OCI-M1 (cell line): ENCODE results near the gene GLUL.

Experiments used
- DNase-seq: peaks from one replicate; lab custom pipeline; 2025; lab: John Stamatoyannopoulos, UW

Gene GLUL

DNA sequence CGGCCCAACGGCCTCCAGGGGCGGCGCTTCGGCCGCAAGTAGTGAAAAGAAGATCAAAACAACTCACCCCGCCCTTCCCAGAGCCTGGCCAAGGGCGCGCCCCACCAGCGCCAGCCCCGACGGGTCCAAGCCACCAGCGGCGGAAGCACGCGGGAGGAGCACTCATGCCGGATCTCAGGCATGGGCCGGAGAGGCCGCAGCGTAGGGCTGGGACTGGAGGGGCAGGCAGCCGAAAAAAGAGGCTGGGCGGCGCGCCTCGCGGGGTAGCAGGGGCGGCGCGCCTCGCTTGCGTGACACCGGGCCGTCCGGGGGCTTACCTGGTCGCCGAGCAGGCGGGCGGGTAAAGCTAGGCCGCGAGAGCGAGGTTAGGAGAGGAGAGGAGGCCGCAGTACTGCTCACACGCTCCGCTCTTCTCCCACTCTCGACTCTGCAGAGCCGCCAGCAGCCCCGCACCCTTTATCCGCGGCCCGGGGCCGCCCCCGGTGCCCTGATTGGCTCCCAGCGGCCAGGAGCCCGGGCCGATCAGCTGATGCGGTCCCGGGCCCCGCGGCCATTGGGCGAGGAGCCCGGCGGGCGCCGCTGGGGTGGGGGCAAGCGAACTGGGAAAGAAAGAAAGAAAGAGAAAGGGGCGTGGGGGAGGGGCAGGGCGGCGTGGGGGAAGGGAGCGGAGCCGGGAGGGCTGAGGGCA, at the start of gene GLUL:
TSS of gene GLUL (minus strand) at position 429 of the 688 bp plus-strand sequence. CDS start 3,053 bp downstream, outside the sequence.
- peak; percentile 98 for DNase-seq

DNA sequence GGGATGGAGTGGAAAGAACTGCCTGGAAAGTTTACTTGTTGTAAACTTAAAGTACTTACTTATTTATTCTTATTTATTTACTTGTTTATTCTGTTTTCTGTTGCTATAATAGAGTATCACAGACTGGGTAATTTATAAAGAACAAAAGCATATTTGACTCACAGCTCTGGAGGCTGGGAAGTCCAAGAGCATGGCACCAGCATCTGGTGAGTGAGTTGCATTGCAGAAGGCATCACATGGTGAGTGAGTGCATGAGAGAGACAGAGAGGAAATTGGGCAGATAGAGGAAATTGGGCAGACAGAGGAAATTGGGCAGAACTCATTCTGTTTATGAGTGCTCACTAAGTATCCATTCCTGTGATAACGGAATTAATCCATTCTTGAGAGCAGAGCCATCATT, 46.7 kb upstream of the GLUL start:
- DNase-seq, result no peak

DNA sequence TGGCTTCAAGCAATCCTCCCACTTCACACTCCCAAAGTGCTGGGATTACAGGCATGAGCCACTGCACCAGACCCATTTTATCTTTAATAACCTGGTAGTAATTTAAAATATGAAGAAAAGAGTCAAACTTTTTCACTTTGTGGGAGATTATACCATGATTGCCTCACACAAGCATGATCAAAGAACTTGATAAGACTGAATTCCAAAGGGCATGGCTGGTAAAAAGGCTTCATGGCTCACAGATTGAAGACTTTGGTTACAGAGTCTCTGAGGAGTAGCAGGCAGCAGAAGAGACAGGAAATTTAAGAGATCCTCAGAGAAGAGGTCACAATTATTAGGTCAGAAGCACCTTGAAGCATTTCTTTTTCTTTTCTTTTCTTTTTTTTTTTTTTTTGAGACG, 42.0 kb upstream of the GLUL start:
- DNase-seq, result no peak

DNA sequence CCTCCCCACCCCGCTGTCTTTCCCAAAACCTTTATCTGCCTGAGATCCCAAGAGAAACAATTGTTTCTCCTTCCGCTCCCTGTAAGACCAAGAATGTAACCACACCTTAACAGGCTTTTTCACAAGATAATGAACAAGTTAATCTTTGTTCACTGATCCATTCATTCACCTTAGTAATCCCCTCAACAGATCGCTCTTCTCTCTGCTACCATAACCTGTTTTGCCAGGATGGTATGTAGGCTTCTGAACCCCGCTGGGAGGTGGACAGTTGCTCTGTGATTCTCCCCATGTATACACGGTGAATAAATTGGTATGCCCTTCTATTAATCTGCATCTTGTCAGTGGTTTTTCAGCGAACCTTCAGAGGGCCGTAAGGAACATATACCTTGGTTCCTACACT, 39.7 kb upstream of the GLUL start:
- DNase-seq, result no peak

DNA sequence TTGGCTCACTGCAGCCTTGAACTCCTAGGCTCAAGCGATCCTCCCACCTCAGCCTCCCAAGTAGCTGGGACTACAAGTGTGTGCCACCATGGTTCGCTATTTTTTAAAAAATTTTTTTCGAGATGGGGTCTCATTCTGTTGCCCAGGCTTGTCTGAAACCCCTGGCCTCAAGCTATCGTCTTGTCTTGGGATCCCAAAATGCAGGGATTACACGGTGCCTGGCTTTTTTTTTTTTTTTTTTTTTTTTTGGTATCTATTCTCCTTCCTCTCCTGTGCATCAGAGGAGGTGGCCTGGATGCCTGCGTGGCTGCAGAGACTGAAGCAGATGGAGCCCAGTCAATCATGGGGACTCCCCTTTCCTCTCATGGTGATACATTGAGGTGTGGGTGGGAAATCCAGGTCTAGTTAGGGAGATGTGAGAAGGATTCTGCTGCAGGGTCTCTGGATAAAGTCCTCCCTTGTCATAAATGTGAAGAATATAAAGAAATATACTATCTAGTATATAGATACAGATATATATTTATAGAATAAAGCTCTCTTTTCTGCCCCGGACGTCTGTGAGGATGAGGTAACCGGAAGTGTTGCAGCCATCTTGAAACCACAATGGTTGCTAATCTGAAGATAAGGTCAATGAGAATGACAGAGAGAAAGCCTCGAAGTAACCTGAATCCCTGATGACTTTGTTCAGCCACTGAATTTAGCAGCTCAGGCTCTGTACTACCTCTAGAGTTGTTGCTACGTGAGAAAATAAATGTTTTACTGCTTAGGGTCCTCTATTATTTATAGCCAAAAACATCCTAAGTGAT, 38.9 kb upstream of the GLUL start:
- DNase-seq, result peak; percentile 90

DNA sequence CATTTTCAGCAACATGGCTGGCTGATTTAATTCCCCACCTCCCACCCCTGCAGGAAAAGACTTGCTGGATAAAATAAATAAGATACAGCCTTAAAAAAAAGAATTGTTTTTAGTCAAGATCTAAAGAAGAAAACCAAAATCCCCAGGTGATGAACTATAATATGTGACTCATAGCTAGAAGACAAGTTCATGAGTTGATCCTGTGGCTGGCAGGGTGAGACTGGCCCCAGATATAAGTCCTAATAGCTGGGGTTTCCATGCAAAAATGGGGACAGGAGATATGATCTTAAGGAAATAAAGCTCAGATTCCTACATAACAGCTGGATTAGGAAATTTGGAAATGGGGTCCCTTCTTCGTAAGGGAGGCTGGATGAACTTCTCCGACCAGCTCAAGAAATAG, 36.5 kb upstream of the GLUL start:
- DNase-seq, result no peak

DNA sequence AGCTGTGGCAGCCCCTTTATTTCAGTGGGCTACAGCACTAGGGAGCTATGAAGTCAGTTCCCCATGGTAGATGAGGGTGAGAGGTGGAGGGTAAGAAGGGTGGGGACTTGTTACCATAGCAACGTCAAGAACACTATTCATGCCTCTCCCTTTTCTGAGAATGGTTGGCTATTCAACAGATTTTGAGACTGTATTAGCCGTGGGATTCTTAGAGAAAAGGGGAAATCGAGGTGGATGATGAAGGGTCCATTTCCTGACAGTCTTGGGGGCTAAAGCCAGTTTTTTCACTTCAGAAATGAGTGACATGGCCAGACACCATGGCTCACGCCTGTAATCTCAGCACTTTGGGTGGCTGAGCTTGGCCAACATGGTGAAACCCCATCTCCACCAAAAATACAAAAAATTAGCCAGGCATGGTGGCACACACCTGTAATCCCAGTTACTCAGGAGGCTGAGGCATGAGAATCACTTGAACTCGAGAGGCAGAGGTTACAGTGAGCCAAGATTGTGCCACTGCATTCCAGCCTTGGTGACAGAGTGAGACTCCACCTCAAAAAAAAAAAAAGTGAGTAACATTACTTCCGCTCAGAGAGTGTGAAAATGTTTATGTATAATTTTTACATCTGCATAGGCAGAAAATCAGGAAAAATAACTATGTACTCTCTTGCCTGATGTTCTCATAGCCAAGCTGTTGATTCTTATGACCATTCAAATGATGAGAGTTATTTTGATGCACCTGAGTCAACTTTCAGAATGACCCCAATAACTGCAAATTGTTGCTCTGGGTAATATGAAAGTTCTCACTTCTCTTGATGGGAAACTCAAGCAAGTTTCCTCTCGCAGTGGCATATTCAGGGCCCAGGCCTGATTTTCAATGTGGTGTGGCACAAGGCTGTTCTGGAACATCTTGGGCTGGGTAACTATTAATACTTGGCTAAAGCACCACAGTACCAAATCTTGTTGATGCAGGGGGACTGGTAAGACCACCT, 35.1 kb upstream of the GLUL start:
- no peak for DNase-seq

DNA sequence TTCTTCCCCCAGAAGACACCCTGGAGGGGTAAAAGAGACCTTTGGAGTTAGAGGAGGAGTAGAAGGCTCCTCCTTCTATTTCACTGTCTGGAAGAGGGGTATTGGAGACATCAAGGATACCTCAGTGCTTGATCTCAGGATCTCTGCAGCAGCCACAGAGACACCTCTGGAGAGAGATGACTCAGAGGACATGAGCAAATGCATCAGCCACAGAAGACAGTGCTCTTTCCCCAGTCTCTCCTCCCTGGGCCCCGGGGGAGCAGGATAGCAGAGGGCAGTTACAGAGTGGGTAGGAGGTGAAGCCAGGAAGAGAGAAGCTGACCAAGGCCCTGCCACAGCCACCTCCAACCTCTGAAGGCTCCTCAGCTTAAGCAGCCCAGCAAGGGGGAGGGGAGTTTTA, 24.2 kb upstream of the GLUL start:
- DNase-seq, result no peak

DNA sequence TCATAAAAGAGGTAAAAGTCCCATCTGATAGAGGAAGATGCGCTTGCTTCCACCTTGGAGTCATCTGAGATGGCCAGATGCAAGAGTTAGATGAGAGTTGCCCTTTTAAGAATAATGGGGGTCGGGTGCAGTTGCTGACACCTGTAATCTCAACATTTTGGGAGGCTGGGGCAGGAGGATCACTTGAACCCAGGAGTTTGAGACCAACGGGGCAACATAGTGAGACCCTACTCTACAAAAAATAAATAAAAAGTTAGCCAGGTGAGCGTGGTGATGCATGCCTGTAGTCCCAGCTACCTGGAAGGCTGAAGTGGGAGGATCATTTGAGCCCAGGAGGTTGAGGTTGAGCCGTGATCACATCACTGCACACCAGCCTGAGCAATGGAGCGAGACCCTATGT, 22.4 kb upstream of the GLUL start:
- DNase-seq, result no peak

DNA sequence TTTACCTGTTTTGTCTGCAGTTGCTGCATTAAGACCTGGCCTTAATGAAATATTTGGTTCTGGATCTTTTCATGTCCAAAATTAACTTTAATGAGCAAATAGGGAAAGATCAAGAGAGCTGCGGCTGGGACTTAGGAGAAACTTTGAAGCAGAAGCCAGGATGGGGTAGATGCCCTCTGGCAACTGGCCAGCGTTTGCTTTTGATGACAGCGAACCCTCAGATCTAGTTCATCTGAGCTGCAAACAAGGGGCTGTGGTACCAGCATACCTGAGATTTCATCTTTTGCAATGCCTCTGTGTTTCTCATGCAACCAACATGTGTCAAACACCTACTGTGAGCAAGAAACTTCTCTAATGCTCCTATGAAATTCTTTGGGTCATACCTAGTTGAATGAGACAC, 21.9 kb upstream of the GLUL start:
- DNase-seq, result no peak

DNA sequence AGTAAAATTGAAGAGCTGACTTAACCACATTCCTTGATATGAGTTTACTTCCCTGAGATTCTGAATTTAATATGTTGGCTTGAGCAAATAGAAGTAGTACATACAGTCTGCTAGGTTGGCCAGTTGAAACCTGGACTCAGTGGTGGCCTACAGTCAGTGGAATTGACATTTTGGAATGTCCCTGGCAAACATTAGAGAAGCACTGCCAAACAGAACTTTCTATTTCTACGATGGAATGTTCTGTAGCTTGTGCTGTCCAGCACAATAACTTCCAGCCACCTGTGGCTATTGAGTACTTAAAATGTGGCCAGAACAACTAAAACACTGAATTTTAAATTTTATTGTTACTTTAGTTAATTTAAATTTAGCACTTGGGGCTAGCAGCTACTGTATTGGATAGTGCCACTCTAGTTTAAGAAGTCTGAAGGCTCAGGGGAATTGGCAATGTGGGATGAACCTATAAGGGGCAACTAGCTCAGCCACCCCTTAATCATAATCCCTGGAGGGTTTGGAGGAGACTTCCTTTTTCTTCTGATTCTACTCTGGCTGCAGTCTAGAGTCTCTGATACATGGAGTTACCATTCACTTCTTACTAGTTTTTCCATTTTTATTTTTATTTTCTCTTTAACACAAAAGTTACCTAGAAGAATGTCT, 19.2 kb upstream of the GLUL start:
- no peak for DNase-seq

DNA sequence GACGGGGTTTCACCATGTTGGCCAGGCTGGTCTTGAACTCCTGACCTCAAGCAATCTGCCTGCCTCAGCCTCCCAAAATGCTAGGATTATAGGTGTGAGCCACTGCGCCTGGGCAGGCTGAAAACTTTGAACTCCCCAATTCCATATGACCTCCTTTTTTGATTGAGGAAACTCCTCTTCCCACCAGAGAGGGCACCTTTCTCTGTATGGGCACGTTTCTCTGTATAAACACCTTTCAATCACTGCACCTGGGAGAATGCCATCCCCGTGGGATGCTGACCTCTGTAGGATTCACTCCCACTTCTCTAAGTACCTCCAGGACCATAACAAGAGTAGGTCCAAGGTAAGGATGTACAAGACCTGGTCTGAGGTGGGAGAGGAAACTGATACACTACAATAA, 18.5 kb upstream of the GLUL start:
- DNase-seq, result no peak

DNA sequence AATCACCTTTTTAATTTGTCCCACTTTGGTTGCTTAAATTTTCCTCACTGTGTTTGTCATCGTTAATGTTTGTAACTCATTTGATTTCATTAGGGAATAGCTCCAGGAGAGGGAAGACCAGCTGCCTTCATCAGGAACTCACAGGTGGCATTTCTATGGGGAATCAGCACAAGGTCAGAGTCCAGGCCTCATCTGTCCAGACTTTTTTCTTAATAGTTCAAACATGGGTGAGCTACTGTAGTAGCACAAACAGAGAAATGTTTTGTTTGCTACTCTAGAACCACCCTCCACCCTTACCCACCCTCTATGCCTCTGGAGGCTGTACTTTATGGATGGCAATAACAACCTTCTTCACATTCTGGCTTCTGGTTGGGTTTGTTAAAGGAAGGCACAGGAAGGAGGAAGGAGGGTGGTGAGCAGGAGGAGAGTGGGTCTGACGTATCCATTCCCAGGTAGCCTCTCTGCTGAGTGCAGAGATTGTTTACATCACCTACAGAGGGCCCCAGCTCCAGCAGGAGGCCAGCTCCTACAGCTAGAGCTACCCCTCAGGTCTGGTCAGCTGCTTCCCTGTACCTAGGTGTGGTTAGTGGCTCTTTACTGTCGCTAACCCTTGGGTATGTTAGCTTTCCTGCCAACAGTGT, 17.0 kb upstream of the GLUL start:
- DNase-seq, result no peak

DNA sequence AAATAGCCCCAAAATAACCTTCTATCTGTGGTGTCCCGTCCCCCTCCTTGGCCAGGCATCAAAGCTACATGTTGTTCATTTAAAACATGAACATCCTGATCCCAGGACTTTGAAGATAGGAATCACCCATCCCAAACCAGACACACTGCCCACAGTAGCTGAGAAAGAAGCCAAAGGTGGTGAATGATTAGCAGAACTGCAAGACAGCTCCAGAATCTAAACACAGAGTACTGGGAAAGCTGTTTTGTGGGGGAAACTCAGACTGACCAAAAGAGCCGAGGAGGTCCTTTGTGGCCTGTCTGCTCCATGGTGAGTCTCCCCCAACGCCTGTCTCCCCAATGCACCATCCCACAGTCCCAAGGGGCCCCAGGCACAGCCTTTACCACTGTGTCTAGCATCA, 16.1 kb upstream of the GLUL start:
- DNase-seq, result no peak

DNA sequence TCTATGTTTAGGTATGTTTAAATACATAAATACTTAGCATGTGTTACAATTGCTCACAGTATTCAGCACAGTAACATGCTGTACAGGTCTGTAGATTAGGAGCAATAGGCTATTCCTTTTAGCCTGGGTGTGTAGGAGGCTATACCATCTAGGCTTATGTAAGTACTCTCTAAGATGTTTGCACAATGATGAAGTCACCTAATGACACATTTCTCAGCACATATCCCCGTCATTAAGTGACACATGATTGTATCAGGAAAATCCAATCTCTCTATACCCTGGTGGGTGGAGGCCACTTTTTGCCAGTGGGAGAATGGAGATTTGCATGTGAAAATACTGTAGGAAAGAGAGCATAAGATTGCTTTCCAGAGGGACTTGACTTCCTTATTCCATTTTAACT, 14.4 kb upstream of the GLUL start:
- DNase-seq, result no peak

DNA sequence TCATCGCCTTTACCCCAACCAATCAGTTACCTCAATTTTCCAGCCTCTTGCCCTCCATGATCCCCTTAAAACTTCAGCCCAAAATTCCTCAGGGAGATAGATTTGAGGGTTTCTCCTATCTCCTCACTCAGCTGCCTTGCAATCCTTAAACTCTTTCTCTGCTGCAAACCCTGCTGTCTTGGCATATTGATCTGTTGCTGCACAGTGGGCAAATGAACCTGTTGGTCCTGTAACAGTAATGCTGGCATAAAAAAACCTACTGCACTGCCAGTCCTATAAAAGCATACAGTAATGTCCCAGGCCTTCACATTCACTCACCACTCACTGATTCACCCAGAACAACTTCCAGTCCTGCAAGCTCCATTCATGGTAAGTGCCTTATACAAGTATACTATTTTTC, 14.0 kb upstream of the GLUL start:
- no peak for DNase-seq

DNA sequence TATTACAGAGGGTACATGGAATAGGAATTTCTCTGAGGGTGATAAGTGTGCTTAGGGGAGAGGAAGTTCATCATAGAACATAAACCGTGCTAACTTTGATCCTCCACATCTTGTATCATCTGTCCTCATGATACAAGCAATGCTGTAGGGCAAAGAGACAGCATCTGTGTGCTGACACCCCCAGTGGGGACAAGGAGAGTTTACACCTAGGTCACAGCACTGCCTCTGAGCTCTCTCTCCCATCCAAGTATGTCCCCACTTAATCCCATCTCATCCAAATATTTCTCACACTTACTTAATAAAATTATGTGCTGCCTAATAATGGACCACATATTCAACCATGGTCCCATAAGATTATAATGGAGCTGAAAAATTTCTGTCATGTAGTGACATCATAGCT, 13.2 kb upstream of the GLUL start:
- DNase-seq, result no peak

DNA sequence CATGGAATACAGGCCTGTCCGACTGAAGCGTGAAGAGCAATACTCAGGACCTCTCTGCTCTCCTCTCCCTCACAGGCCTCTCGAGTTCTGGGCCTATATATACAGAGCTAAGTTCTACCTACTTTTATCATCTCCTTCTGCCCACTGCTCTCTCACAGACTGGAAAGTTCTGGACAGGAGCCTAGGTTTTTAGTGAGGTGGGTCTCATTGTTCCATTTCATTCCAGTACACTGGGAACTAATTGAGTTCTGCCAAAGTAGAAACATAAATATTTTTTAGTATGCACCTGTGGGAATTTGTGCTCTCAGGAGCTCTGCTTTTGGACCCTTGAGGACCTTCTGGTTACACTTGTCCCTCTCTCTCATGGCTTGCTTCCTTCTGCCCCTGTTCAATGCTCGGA, 9.0 kb upstream of the GLUL start, which contains the start of gene TEDDM1:
TSS of gene TEDDM1 (minus strand) at position 101 of the 400 bp plus-strand sequence. CDS start 182 bp downstream, outside the sequence.
- DNase-seq, result no peak

DNA sequence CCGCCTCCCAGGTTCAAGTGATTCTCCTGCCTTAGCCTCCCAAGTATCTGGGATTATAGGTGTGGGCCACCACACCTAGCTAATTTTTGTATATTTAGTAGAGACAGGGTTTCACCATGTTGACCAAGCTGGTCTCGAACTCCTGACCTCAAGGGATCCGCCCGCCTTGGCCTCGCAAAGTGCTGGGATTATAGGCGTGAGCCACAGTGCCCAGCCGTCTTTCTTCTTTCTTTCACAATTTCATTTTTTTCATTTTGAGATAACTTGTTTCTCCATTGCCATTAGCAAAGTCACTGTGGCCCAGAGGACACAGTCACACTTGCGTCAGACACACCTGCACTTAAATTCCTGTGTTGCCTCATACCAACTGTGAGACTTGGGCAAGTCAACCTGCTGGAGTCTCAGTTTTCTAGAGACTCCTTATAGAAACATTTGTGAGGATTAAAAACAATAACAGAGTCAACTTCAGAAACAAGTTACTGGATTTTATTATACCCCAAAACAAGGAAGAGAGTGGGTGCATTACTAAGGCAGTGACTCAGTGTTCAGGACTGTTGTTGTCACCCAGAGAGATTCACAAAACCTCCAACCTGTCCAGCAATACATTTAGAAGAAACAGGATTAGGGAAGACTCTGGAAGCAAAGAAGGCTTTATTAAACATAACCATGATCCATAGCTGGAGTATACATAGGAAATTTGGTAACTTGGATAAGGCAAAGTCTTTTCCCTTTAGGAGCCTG, 6.2 kb upstream of the GLUL start:
- DNase-seq, result no peak

DNA sequence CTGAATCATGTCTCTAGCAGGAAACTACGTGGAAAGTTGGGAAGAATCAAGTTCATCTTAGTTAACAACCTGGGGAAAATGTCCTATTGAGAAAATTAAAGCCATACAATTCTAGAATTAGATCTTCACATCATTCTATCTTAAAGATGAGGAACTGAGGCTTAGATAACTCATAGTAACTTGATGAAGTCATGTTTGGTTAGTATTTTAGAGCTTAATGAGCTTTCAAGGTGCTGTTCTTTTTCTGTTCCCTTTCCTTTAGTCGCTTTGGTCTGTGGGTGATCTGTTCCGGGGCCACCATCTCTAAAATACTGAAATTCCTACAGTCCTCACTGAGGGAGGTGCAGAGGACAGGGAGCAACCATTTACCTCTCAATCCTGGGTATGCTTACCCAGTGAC, 4.3 kb upstream of the GLUL start:
- peak; percentile 45 for DNase-seq
